HepG2 (cell line): ENCODE results near the gene BCAN. TPM values are rescaled to one million over a fixed set of nuclear protein-coding genes. Genes with fewer than 3 reads are reported as not detected.
A peak's percentile ranks its signal among the peaks of the same experiment; 100 is the strongest.

Source experiments
- ATAC-seq: fragments of 200-7000 bp; cut with Tn5 transposase; 3 replicates; pipeline ENCODE4 v1.9.1; 2020; ENCODE audit warnings: mild to moderate bottlenecking, moderate library complexity
- BruUV-seq: library from RNA; stranded (reverse); fragments of 400-500 nt; replicated peaks from 2 replicates; lab custom pipeline; 2021; lab: Mats Ljungman, UMichigan
- CTCF ChIA-PET: fragments of 300-600 bp; formaldehyde crosslinking; extraction: SDS; loops from one replicate; lab custom pipeline; 2021; ENCODE audit warnings: low total read pairs, inconsistent platforms, low intra/inter-chr PET ratio; lab: Yijun Ruan, JAX
- POLR2A ChIA-PET: fragments of 350-600 bp; sonication (Branson Sonifier 250); formaldehyde crosslinking; loops from one replicate; lab custom pipeline; 2020; ENCODE audit warnings: antibody characterized with exemption, inconsistent platforms; lab: Yijun Ruan, JAX
- DNase-seq: peaks from one replicate; pipeline ENCODE4 v3.0.0-alpha.2; 2015; ENCODE audit warnings: low spot score
- FAIRE-seq: peaks from 3 replicates; lab custom pipeline; 2011; peaks lifted over from hg19 to GRCh38; lab: Jason Lieb, UNC
- H2AFZ ChIP-seq: one replicate; pipeline ENCODE4 v1.6.1; 2011; ENCODE audit warnings: low read length, inconsistent platforms
- H3K27ac ChIP-seq: fragments of 300-600 bp; 3 replicates; pipeline ENCODE4 v1.8.0; 2011; ENCODE audit warnings: mixed run types, mild to moderate bottlenecking, mixed read lengths, low read length, inconsistent platforms; ENCODE audit not compliant: insufficient read depth; ENCODE audit errors: extremely low read length
- H3K27me3 ChIP-seq, 2 experiments: fragments of 200-600 bp in 1 of 2; 2 replicates in 1 of 2; 3 replicates in 1 of 2; pipeline versions ENCODE4 v1.6.0 to v1.8.0; 2011; ENCODE audit warnings: low read length in 2 of 2, mild to moderate bottlenecking in 2 of 2, moderate library complexity in 2 of 2, inconsistent platforms in 1 of 2; ENCODE audit not compliant: insufficient read depth in 2 of 2, control insufficient read depth in 1 of 2
- H3K36me3 ChIP-seq, 2 experiments: fragments of 200-600 bp in 1 of 2; replicated peaks in 1 of 2; 2 replicates in 1 of 2; 3 replicates in 1 of 2; pipeline versions ENCODE4 v1.5.1 to v1.8.0; 2011; ENCODE audit warnings: low read length in 2 of 2, inconsistent platforms in 1 of 2; ENCODE audit not compliant: insufficient read depth in 2 of 2, control insufficient read depth in 1 of 2
- H3K4me1 ChIP-seq: 2 replicates; pipeline ENCODE4 v1.5.1; 2012; ENCODE audit warnings: low read length, inconsistent platforms; ENCODE audit not compliant: insufficient read depth
- H3K4me2 ChIP-seq: 2 replicates; pipeline ENCODE4 v1.6.0; 2011; ENCODE audit warnings: low read depth, low read length, inconsistent platforms
- H3K4me3 ChIP-seq, 3 experiments: fragments of 200-600 bp in 1 of 3; sonication (generic), shearing (Covaris generic) in 1 of 3; replicated peaks in 1 of 3; 2 replicates each; pipeline ENCODE4 v1.5.1; 2011 to 2016; ENCODE audit warnings: low read length in 3 of 3, inconsistent platforms in 2 of 3, low read depth in 2 of 3, mild to moderate bottlenecking in 2 of 3, control low read depth in 1 of 3, mixed read lengths in 1 of 3; ENCODE audit not compliant: insufficient read depth in 1 of 3
- H3K79me2 ChIP-seq: one replicate; pipeline ENCODE4 v1.6.1; 2011; ENCODE audit warnings: low read length, inconsistent platforms; ENCODE audit not compliant: insufficient read depth
- H3K9ac ChIP-seq: 2 replicates; pipeline ENCODE4 v1.6.0; 2011; ENCODE audit warnings: mild to moderate bottlenecking, low read depth, low read length, inconsistent platforms; ENCODE audit not compliant: insufficient read depth
- H3K9me3 ChIP-seq: 2 replicates; pipeline ENCODE4 v1.5.1; 2012; ENCODE audit warnings: mild to moderate bottlenecking, low read length
- H4K20me1 ChIP-seq: 2 replicates; pipeline ENCODE4 v1.6.0; 2011; ENCODE audit warnings: inconsistent platforms, mild to moderate bottlenecking, low read length, moderate library complexity; ENCODE audit not compliant: insufficient read depth
- HDAC1 ChIP-seq: sonication (generic); formaldehyde crosslinking; IDR thresholded peaks from 2 replicates; pipeline ENCODE4 v1.5.1; 2020; ENCODE audit warnings: mild to moderate bottlenecking, missing genetic modification reagents
- HMG20B ChIP-seq: conservative IDR thresholded peaks from 2 replicates; pipeline ENCODE4 v1.6.1; 2016; ENCODE audit warnings: missing genetic modification reagents, missing compliant biosample characterization
- HNF4G ChIP-seq, 2 experiments: sonication (generic) in 1 of 2; formaldehyde crosslinking in 1 of 2; IDR thresholded peaks; 2 replicates each; pipeline versions ENCODE4 v1.4.0 to v1.6.1; 2011 to 2020; ENCODE audit warnings: borderline replicate concordance in 2 of 2, low read depth in 2 of 2, mild to moderate bottlenecking in 2 of 2, low read length in 1 of 2, missing genetic modification reagents in 1 of 2, moderate library complexity in 1 of 2
- PATZ1 ChIP-seq: sonication (generic); formaldehyde crosslinking; IDR thresholded peaks from 2 replicates; pipeline ENCODE4 v1.4.0; 2020; ENCODE audit warnings: missing genetic modification reagents
- RBFOX2 ChIP-seq: fragments of 200-400 bp; formaldehyde crosslinking; IDR thresholded peaks from 2 replicates; pipeline ENCODE4 v1.6.1; 2017; ENCODE audit warnings: low read depth, mild to moderate bottlenecking, low read length
- SRSF4 ChIP-seq: fragments of 200-400 bp; formaldehyde crosslinking; IDR thresholded peaks from one replicate; pipeline ENCODE4 v1.6.1; 2018; ENCODE audit warnings: mild to moderate bottlenecking, low read depth, low read length, moderate library complexity; ENCODE audit not compliant: poor library complexity, severe bottlenecking
- ZBTB40 ChIP-seq, 2 experiments: fragments of 450-650 bp in 1 of 2; sonication (generic) in 1 of 2; formaldehyde crosslinking in 1 of 2; IDR thresholded peaks; 2 replicates each; pipeline versions ENCODE4 v1.6.1 to v1.8.0; 2016 to 2022; ENCODE audit warnings: antibody characterized with exemption in 1 of 2, mild to moderate bottlenecking in 1 of 2, missing genetic modification reagents in 1 of 2
- ZFP82 ChIP-seq: sonication (generic); formaldehyde crosslinking; IDR thresholded peaks from 2 replicates; pipeline ENCODE4 v1.5.1; 2020; ENCODE audit warnings: mild to moderate bottlenecking, missing genetic modification reagents, borderline replicate concordance
- ZNF546 ChIP-seq: sonication (generic); formaldehyde crosslinking; conservative IDR thresholded peaks from 2 replicates; pipeline ENCODE4 v1.8.1; 2023; ENCODE audit warnings: mild to moderate bottlenecking, missing genetic modification reagents
- ZNF607 ChIP-seq: sonication (generic); formaldehyde crosslinking; IDR thresholded peaks from 2 replicates; pipeline ENCODE4 v1.5.1; 2020; ENCODE audit warnings: missing genetic modification reagents, mild to moderate bottlenecking, borderline replicate concordance
- WGBS: methylation state at CpG from one replicate; pipeline ENCODE4 v1.1.6; 2017; ENCODE audit warnings: low lambda C conversion rate; 5-methylcytosine and 5-hydroxymethylcytosine counted together
- in situ Hi-C: cut with HindIII; loops from 2 replicates; pipeline ENCODE4 v1.10.0; 2017; ENCODE audit warnings: low pct_unique_long_range_greater_than_20kb; ENCODE audit not compliant: extremely low pct_ligation_motif_present
- intact Hi-C: fragments of 100-400 bp; cut with micrococcal nuclease; formaldehyde crosslinking; loops from one replicate; pipeline ENCODE4 v1.10.0; 2022; ENCODE audit not compliant: unreplicated experiment
- polyA plus RNA-seq, 8 experiments: library from polyadenylated mRNA; depleted of rRNA in 3 of 8; stranded (reverse) in 7 of 8; unstranded in 1 of 8; fragments of >200 nt; fragmentation: Illumina TruSeq in 4 of 8; extraction: Trizol in 4 of 8; gene quantifications; 2 replicates each; pipeline versions ENCODE4 v1.2.1 to v1.2.3, GENCODE V29; 2011 to 2016; ENCODE audit warnings: low read depth in 4 of 8, missing spikeins in 1 of 8, mixed read lengths in 1 of 8; ENCODE audit not compliant: insufficient read depth in 1 of 8
- total RNA-seq, 5 experiments: library from RNA; depleted of rRNA; stranded (reverse); fragments of >200 nt; fragmentation: Illumina TruSeq; extraction: Trizol; gene quantifications; 2 replicates each; pipeline ENCODE4 v1.2.3, GENCODE V29; 2016; ENCODE audit warnings: low read depth in 1 of 5

BCAN gene
- total and polyA plus RNA-seq, 2 of the 13 experiments (the other 11 are each of a cell fraction or from before 2014, with no cell fraction given), result not detected

- H3K9me3 ChIP-seq, result no peaks in the 10 kb centered on the region
- DNase-seq (peak; percentile 78), FAIRE-seq (peak; percentile 65), ATAC-seq (peak; percentile 8)
- peak overlapping the region; percentile 35 for H3K27ac ChIP-seq
- ChIA-PET POLR2A (interaction anchor here (0.9 to 11.4 kb wide), 7 partner anchors 9 to 102 kb away, joined by 3 to 189 read pairs (median 3); partner anchors contain the start of genes ISG20L2, METTL25B, MRPL24 and NAXE), CTCF (no interaction called here)
- peaks cover 77% of the 10 kb centered on the region for H3K4me1 ChIP-seq
- 0% methylated on average over 3 of the region's 16 CpGs for WGBS
- H2AFZ ChIP-seq, result no peak overlapping the region
- intact Hi-C loops, result loop anchor here (10.0 kb wide), 1 partner anchor 60 kb away; the partner anchor contains the start of genes ISG20L2 and METTL25B
- peak overlapping the region; percentile 6 to 69 (median 47) for H3K4me3 ChIP-seq
- no peaks in the 10 kb centered on the region for H3K36me3 ChIP-seq
- no peaks in the 10 kb centered on the region for H4K20me1 ChIP-seq
- BruUV-seq, result no TSS peak
- in situ Hi-C loops, result no loop called here
- H3K27me3 ChIP-seq, result no peaks in the 10 kb centered on the region; a peak in 1 of 5 replicates
- peak overlapping the region; percentile 96 for H3K4me2 ChIP-seq
- peak overlapping the region; percentile 59; the same call in 1 of the 2 replicates for H3K9ac ChIP-seq
- peaks cover 10% of the 10 kb centered on the region for H3K79me2 ChIP-seq
- TF ChIP-seq ZNF607 (CRISPR knock-in tag) (0 out of 2 replicates have a peak, but pooled peaks have one; percentile 36), HMG20B (CRISPR knock-in tag) (peak; percentile 93), SRSF4 (no peak), PATZ1 (peak; percentile 84), ZBTB40 (IDR thresholded peaks at IDR 0.05) (no peak), ZBTB40 (CRISPR knock-in tag; IDR thresholded peaks at IDR 0.05) (no peak), ZFP82 (0 out of 2 replicates have a peak, but pooled peaks have one; percentile 15), HDAC1 (CRISPR knock-in tag) (0 out of 2 replicates have a peak, but pooled peaks have one; percentile 18), RBFOX2 (0 out of 2 replicates have a peak, but pooled peaks have one; percentile 19), ZNF546 (no peak), HNF4G (IDR thresholded peaks at IDR 0.05; ENCODE audit: borderline replicate concordance, low read depth, low read length) (0 out of 2 replicates have a peak, but pooled peaks have one; percentile 5), HNF4G (CRISPR knock-in tag; IDR thresholded peaks at IDR 0.05; ENCODE audit: borderline replicate concordance, low read depth) (no peak)
Measured at GRCh38 chr1:156664767-156665411, 23.0 kb downstream of the BCAN start.
